Choroid plexus epithelial cell (primary cell): Measurements from ENCODE around the gene PPP1R14D.
A peak's percentile ranks its signal among the peaks of the same experiment; 100 is the strongest.

Experiments
- DNase-seq: peaks from one replicate; pipeline ENCODE4 v3.0.0-alpha.2; 2010; ENCODE audit warnings: low read depth
- H3K4me3 ChIP-seq: 2 replicates; pipeline ENCODE4 v1.5.1; 2011; ENCODE audit warnings: low read depth, mild to moderate bottlenecking, control low read depth, low read length, moderate library complexity
- CTCF ChIP-seq: conservative IDR thresholded peaks from 2 replicates; pipeline ENCODE4 v1.5.1; 2011; ENCODE audit warnings: low read depth, mild to moderate bottlenecking, control low read depth, inconsistent platforms, low read length, moderate library complexity

Gene PPP1R14D

DNA sequence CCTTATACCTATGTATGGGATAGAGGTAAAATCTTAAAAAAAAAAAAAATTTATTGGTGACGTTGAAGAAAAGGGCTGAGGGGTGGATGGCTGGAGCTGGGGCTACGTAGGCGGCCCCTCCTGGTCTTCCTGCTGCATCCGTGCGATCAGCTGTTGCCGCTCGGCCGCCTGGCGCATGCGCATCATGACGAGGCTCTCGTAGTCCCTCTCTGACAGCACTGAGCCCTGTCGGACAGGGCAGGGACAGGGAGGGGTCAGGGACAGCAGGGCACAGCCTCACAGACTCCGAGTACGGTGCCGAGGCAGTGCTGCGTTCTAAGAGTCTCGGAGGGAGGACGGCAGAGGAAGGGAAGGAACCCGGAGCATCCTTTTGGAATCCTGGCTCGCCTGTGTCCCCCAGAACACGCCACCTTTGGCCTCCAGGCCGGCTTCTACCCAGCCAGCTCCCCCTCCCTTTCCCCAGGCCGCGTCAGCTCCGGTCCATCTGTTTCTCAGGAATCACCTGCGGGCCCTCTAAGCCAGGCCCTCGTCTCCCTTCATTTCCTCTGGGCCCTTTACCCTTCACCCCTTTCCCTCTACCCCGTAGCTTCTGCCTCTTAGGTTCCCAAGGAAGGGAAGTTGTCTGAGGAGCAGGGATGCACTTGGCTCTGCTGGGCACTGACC, 60.5 kb downstream of the PPP1R14D start:
- TF ChIP-seq CTCF: no peak
- H3K4me3 ChIP-seq: no peak overlapping the region
- DNase-seq: no peak

GRCh38 chr15:40766906-40767837, 61.3 kb downstream of the PPP1R14D start:
- peak; percentile 74 for DNase-seq
- H3K4me3 ChIP-seq: no peak overlapping the region
- no peak for TF ChIP-seq CTCF

GRCh38 chr15:40766194-40766815, 62.2 kb downstream of the PPP1R14D start:
- H3K4me3 ChIP-seq: no peak overlapping the region
- no peak for DNase-seq
- no peak for TF ChIP-seq CTCF
